ENCODE data around the gene ZNF865. TPM values are rescaled to one million over a fixed set of nuclear protein-coding genes. Genes with fewer than 3 reads are reported as not detected.

The ZNF865 gene
- total and polyA plus RNA-seq, 2 donors (not counting 3 experiments of a cell fraction or from before 2014, with no cell fraction given) = 4.0 to 10.1 TPM

DNA sequence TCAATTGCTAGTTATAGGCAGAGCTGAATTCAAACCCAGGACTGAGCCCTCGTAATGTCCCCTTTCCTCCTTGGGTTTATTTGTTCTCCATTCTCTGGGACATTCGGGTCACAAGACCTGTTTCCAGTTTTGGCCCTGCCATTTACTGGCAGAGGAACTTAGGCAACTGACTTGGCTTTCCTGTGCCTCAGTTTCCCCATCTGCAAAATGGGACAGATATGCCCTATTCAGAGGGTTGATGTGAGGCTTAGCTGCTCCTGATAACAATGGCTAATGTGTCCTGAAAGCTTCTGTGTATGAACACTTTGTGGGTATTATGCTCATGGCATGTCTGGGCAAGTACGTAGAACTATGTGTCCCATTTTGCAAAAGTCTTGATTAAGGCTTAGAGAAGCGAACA is 4.4 kb upstream of the ZNF865 start:
- peak overlapping the region; percentile 97 for H3K9ac ChIP-seq (replicated peaks; ENCODE audit: extremely low read depth, insufficient read depth, low read length)
- H3K27ac ChIP-seq (ENCODE audit: insufficient read depth, low read depth, low read length) = no peak overlapping the region
- H3K9me3 ChIP-seq (replicated peaks; ENCODE audit: control insufficient read depth, insufficient read depth, low read length) = no peaks in the 10 kb centered on the region
- H2AFZ ChIP-seq (ENCODE audit: low read depth, low read length) = no peak overlapping the region
- H3K9me1 ChIP-seq (replicated peaks; ENCODE audit: control insufficient read depth, extremely low read depth, insufficient read depth, low read length) = no peaks in the 10 kb centered on the region
- ChIA-PET POLR2A (no interaction called here), CTCF (interaction anchor here (0.6 to 1.2 kb wide), 2 partner anchors 53 to 97 kb away, joined by 3 read pairs; no protein-coding TSS in a partner anchor)
- no peak for FAIRE-seq
- dilution Hi-C loops (cut with MboI; ENCODE audit: extremely low pct_ligation_motif_present, low sequenced_read_pairs) = loop anchor here (10.0 kb wide), 1 partner anchor 86 kb away; no protein-coding TSS in a partner anchor
- peak overlapping the region; percentile 42 to 92 (median 60) for H3K4me3 ChIP-seq (replicated peaks in 1 of 3; ENCODE audit: insufficient read depth in 1 of 3, low read depth in 1 of 3, low read length in 3 of 3)
- DNase-seq (ENCODE audit: low read depth, low spot score) = no peak
- H4K20me1 ChIP-seq (replicated peaks; ENCODE audit: control insufficient read depth, extremely low read depth, insufficient read depth, low read length) = no peaks in the 10 kb centered on the region
- peaks cover 2% of the 10 kb centered on the region for H3K79me2 ChIP-seq (ENCODE audit: control insufficient read depth, insufficient read depth, low read length)
- H3K36me3 ChIP-seq (ENCODE audit: control insufficient read depth in 2 of 2, extremely low read depth in 1 of 2, insufficient read depth in 2 of 2, low read length in 2 of 2) = peaks cover 0 to 8% of the 10 kb centered on the region in 2 experiments
- intact Hi-C loops (cut with micrococcal nuclease) = loop anchor here (10.0 kb wide), 2 partner anchors 216 to 346 kb away; partner anchors contain the start of genes PPP6R1, RPL28 and TMEM238
- H3K4me1 ChIP-seq (ENCODE audit: control insufficient read depth, extremely low read depth, insufficient read depth, low read length) = peaks cover 13% of the 10 kb centered on the region
- TF ChIP-seq EZH2 (IDR thresholded peaks at IDR 0.05; ENCODE audit: borderline replicate concordance, low read depth, low read length, severe bottlenecking) (no peak), JUN (IDR thresholded peaks at IDR 0.05; ENCODE audit: borderline replicate concordance, insufficient read depth, insufficient read length, low read depth) (no peak), FOS (IDR thresholded peaks at IDR 0.05; ENCODE audit: borderline replicate concordance, insufficient read depth, low read length) (no peak), POLR2A (IDR thresholded peaks at IDR 0.05; ENCODE audit: low read depth, low read length) (no peak), POLR2AphosphoS5 (IDR thresholded peaks at IDR 0.05; ENCODE audit: insufficient read depth, low read depth, low read length) (no peak)
- H3K27me3 ChIP-seq (ENCODE audit: control insufficient read depth in 2 of 2, insufficient read depth in 2 of 2, low read length in 2 of 2) = no peaks in the 10 kb centered on the region
- peak overlapping the region; percentile 81 for H3K4me2 ChIP-seq (ENCODE audit: insufficient read depth, low read length)
- no TSS peak for BruUV-seq (replicated peaks)

DNA sequence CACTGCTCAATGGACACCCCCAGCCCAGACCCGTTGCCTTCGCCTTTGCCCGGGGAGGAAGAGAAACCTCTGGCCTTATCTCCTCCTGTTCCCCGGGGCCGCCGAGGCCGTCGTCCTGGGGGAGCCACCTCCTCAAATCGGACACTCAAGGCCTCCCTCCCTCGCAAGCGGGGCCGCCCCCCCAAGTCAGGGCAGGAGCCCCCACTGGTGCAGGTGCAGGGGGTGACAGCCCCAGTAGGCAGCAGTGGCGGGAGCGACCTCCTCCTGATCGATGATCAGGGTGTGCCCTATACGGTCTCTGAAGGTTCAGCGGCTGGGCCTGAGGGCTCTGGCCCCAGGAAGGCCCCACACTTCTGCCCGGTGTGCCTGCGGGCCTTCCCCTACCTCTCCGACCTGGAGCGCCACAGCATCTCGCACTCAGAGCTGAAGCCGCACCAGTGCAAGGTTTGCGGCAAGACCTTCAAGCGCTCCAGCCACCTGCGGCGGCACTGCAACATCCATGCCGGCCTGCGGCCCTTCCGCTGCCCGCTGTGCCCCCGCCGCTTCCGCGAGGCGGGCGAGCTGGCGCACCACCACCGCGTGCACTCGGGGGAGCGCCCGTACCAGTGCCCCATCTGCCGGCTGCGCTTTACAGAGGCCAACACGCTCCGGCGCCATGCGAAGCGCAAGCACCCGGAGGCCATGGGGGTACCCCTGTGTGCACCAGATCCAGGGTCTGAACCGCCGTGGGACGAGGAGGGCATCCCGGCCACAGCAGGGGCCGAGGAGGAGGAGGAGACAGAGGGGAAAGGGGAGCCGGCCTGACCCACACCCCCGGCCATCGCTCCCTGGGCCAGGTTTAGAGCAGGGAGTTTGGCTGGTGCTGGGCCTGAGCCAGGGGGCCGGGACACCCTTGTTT is 3.1 kb upstream of the ZNF865 start:
- TF ChIP-seq FOS (IDR thresholded peaks at IDR 0.05; ENCODE audit: borderline replicate concordance, insufficient read depth, low read length) = no peak
- no peak for TF ChIP-seq JUN (IDR thresholded peaks at IDR 0.05; ENCODE audit: borderline replicate concordance, insufficient read depth, insufficient read length, low read depth)
- TF ChIP-seq POLR2A (IDR thresholded peaks at IDR 0.05; ENCODE audit: low read depth, low read length) = no peak
- TF ChIP-seq EZH2 (IDR thresholded peaks at IDR 0.05; ENCODE audit: borderline replicate concordance, low read depth, low read length, severe bottlenecking) = no peak
- no peak for TF ChIP-seq GATA2 (IDR thresholded peaks at IDR 0.05; ENCODE audit: insufficient read depth, insufficient read length, low read depth, low read length)
- TF ChIP-seq, protein P1, sequence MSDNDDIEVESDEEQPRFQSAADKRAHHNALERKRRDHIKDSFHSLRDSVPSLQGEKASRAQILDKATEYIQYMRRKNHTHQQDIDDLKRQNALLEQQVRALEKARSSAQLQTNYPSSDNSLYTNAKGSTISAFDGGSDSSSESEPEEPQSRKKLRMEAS (IDR thresholded peaks at IDR 0.05; ENCODE audit: insufficient read depth, insufficient read length) = no peak
- no peak for TF ChIP-seq MYC (IDR thresholded peaks at IDR 0.05; ENCODE audit: low read depth, low read length)
- TF ChIP-seq, protein P2, sequence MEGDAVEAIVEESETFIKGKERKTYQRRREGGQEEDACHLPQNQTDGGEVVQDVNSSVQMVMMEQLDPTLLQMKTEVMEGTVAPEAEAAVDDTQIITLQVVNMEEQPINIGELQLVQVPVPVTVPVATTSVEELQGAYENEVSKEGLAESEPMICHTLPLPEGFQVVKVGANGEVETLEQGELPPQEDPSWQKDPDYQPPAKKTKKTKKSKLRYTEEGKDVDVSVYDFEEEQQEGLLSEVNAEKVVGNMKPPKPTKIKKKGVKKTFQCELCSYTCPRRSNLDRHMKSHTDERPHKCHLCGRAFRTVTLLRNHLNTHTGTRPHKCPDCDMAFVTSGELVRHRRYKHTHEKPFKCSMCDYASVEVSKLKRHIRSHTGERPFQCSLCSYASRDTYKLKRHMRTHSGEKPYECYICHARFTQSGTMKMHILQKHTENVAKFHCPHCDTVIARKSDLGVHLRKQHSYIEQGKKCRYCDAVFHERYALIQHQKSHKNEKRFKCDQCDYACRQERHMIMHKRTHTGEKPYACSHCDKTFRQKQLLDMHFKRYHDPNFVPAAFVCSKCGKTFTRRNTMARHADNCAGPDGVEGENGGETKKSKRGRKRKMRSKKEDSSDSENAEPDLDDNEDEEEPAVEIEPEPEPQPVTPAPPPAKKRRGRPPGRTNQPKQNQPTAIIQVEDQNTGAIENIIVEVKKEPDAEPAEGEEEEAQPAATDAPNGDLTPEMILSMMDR (IDR thresholded peaks at IDR 0.05; ENCODE audit: extremely low read depth in 1 of 2, insufficient read depth in 1 of 2, low read depth in 1 of 2, low read length in 2 of 2) = no peak
- no peak for TF ChIP-seq POLR2AphosphoS5 (IDR thresholded peaks at IDR 0.05; ENCODE audit: insufficient read depth, low read depth, low read length)
- Histone ChIP-seq H3K27ac (ENCODE audit: insufficient read depth, low read depth, low read length) (no peak overlapping the region), H2AFZ (ENCODE audit: low read depth, low read length) (no peak overlapping the region), H3K4me3 (replicated peaks in 1 of 3; ENCODE audit: insufficient read depth in 1 of 3, low read depth in 1 of 3, low read length in 3 of 3) (no peak overlapping the region), H3K36me3 (ENCODE audit: control insufficient read depth in 2 of 2, extremely low read depth in 1 of 2, insufficient read depth in 2 of 2, low read length in 2 of 2) (peaks cover 0 to 2% of the 10 kb centered on the region in 2 experiments), H3K4me1 (ENCODE audit: control insufficient read depth, extremely low read depth, insufficient read depth, low read length) (peaks cover 21% of the 10 kb centered on the region), H3K9ac (replicated peaks; ENCODE audit: extremely low read depth, insufficient read depth, low read length) (no peak overlapping the region), H4K20me1 (replicated peaks; ENCODE audit: control insufficient read depth, extremely low read depth, insufficient read depth, low read length) (no peaks in the 10 kb centered on the region), H3K4me2 (ENCODE audit: insufficient read depth, low read length) (no peak overlapping the region), H3K9me3 (replicated peaks; ENCODE audit: control insufficient read depth, insufficient read depth, low read length) (no peaks in the 10 kb centered on the region), H3K27me3 (ENCODE audit: control insufficient read depth in 2 of 2, insufficient read depth in 2 of 2, low read length in 2 of 2) (no peaks in the 10 kb centered on the region), H3K79me2 (ENCODE audit: control insufficient read depth, insufficient read depth, low read length) (peaks cover 10% of the 10 kb centered on the region), H3K9me1 (replicated peaks; ENCODE audit: control insufficient read depth, extremely low read depth, insufficient read depth, low read length) (no peaks in the 10 kb centered on the region)
- dilution Hi-C loops (cut with MboI; ENCODE audit: extremely low pct_ligation_motif_present, low sequenced_read_pairs) (loop anchor here (10.0 kb wide), 1 partner anchor 88 kb away; no protein-coding TSS in a partner anchor), intact Hi-C loops (cut with micrococcal nuclease) (loop anchor here (10.0 kb wide), 2 partner anchors 218 to 348 kb away; partner anchors contain the start of genes PPP6R1, RPL28 and TMEM238)
- BruUV-seq (replicated peaks) = no TSS peak
- POLR2A ChIA-PET = no interaction called here
- DNase-seq (ENCODE audit: low read depth, low spot score) (no peak), FAIRE-seq (no peak)
- CTCF ChIA-PET = interaction anchor here (1.2 kb wide), 1 partner anchor 99 kb away, joined by 3 read pairs; no protein-coding TSS in a partner anchor
